Endodermal cell (in vitro differentiated cells): Measurements from ENCODE around the gene DNPEP. TPM values are rescaled to one million over a fixed set of nuclear protein-coding genes. Genes with fewer than 3 reads are reported as not detected.

Experiments
- DNase-seq: peaks from one replicate; pipeline ENCODE4 v3.0.0-alpha.2; 2017
- H3K27ac ChIP-seq: 2 replicates; pipeline ENCODE4 v1.5.1; 2013; ENCODE audit warnings: mild to moderate bottlenecking, low read depth, low read length, moderate library complexity
- H3K27me3 ChIP-seq: 2 replicates; pipeline ENCODE4 v1.6.1; 2013; ENCODE audit warnings: mild to moderate bottlenecking, low read length, moderate library complexity; ENCODE audit not compliant: insufficient read depth, control insufficient read depth, poor library complexity, severe bottlenecking
- H3K36me3 ChIP-seq: 2 replicates; pipeline ENCODE4 v1.7.0; 2013; ENCODE audit warnings: mild to moderate bottlenecking, low read length, moderate library complexity; ENCODE audit not compliant: control insufficient read depth, insufficient read depth
- H3K4me1 ChIP-seq: one replicate; pipeline ENCODE4 v1.7.0; 2013; ENCODE audit warnings: low read length; ENCODE audit not compliant: control insufficient read depth, insufficient read depth
- H3K4me3 ChIP-seq: 2 replicates; pipeline ENCODE4 v1.5.1; 2013; ENCODE audit warnings: mild to moderate bottlenecking, low read length, moderate library complexity
- H3K9ac ChIP-seq: 2 replicates; pipeline ENCODE4 v1.6.1; 2013; ENCODE audit warnings: mild to moderate bottlenecking, low read length, moderate library complexity; ENCODE audit not compliant: poor library complexity, severe bottlenecking; ENCODE audit errors: extremely low read depth
- H3K9me3 ChIP-seq: 2 replicates; pipeline ENCODE4 v1.6.1; 2013; ENCODE audit warnings: mild to moderate bottlenecking, low read length, moderate library complexity; ENCODE audit not compliant: control insufficient read depth
- H3K27ac Mint-ChIP-seq: 2 replicates; pipeline ENCODE4 v1.8.0; 2020; ENCODE audit warnings: mixed read lengths
- H3K27me3 Mint-ChIP-seq: 2 replicates; pipeline ENCODE4 v1.8.0; 2021; ENCODE audit warnings: mild to moderate bottlenecking, mixed read lengths; ENCODE audit not compliant: insufficient read depth
- H3K36me3 Mint-ChIP-seq: 2 replicates; pipeline ENCODE4 v1.8.0; 2020; ENCODE audit warnings: low read depth, mixed read lengths
- H3K4me1 Mint-ChIP-seq: 2 replicates; pipeline ENCODE4 v1.8.0; 2020; ENCODE audit warnings: mixed read lengths
- H3K4me3 Mint-ChIP-seq: 2 replicates; pipeline ENCODE4 v1.8.0; 2020; ENCODE audit warnings: mild to moderate bottlenecking, moderate library complexity, mixed read lengths
- H3K9me3 Mint-ChIP-seq: 2 replicates; pipeline ENCODE4 v1.8.0; 2020; ENCODE audit warnings: mild to moderate bottlenecking, mixed read lengths
- WGBS, 2 experiments: methylation state at CpG; one replicate each; pipeline versions ENCODE4 v1.1.5 to v1.1.7; 2013; ENCODE audit warnings: missing lambda C conversion rate in 2 of 2, mixed read lengths in 1 of 2; ENCODE audit not compliant: insufficient coverage in 1 of 2, insufficient read length in 1 of 2; 5-methylcytosine and 5-hydroxymethylcytosine counted together
- total RNA-seq, 2 donors: library from RNA; stranded (reverse); fragmentation: NEBNext Ultra II Directional in 1 of 2; extraction: Animal tissue kit (Norgen Biotek cat#: 25700) in 1 of 2; gene quantifications; 2 replicates in 1 of 2; 3 replicates in 1 of 2; pipeline ENCODE4 v1.2.1, GENCODE V29; 2021
- TF ChIP-seq, protein P1 (sequence below): fragments of 200-600 bp; sonication (generic); conservative IDR thresholded peaks from 2 replicates; pipeline ENCODE4 v1.5.0; 2021; ENCODE audit warnings: antibody characterized with exemption, mild to moderate bottlenecking

The DNPEP gene
- total RNA-seq, 2 donors from 2014 or later, result 54.6 to 76.1 TPM

DNA sequence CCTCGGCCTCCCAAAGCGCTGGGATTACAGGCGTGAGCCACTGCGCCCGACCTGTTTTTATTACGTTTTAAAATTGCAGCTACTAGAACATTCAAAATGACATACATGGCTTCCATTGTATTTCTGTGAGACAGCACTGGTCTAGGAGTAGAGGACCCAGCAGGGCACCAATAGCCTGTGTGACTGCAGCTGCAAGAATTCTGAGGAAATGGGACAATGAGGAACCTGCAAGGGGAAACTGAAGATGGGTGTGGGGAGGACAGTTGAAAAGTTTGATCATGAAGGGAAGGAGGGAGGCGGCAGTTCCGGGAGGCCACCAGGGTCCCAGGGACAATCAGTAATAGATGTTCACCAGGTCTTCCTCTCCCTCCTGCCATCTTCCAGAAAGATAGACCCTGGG, 13.9 kb upstream of the DNPEP start:
- H3K9me3 Mint-ChIP-seq, result no peaks in the 10 kb centered on the region
- Histone ChIP-seq H3K9me3 (no peaks in the 10 kb centered on the region), H3K27ac (no peak overlapping the region), H3K4me3 (no peak overlapping the region), H3K36me3 (no peaks in the 10 kb centered on the region), H3K27me3 (no peaks in the 10 kb centered on the region), H3K4me1 (peaks cover 28% of the 10 kb centered on the region), H3K9ac (no peak overlapping the region)
- H3K4me3 Mint-ChIP-seq, result no peak overlapping the region
- no peaks in the 10 kb centered on the region for H3K36me3 Mint-ChIP-seq
- H3K27ac Mint-ChIP-seq, result no peak overlapping the region
- DNase-seq, result no peak
- WGBS, 2 experiments, result 89 to 96% methylated on average over 6 to 8 of the region's 8 CpGs
- TF ChIP-seq, protein P1, sequence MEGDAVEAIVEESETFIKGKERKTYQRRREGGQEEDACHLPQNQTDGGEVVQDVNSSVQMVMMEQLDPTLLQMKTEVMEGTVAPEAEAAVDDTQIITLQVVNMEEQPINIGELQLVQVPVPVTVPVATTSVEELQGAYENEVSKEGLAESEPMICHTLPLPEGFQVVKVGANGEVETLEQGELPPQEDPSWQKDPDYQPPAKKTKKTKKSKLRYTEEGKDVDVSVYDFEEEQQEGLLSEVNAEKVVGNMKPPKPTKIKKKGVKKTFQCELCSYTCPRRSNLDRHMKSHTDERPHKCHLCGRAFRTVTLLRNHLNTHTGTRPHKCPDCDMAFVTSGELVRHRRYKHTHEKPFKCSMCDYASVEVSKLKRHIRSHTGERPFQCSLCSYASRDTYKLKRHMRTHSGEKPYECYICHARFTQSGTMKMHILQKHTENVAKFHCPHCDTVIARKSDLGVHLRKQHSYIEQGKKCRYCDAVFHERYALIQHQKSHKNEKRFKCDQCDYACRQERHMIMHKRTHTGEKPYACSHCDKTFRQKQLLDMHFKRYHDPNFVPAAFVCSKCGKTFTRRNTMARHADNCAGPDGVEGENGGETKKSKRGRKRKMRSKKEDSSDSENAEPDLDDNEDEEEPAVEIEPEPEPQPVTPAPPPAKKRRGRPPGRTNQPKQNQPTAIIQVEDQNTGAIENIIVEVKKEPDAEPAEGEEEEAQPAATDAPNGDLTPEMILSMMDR, result no peak
- peaks cover 37% of the 10 kb centered on the region for H3K4me1 Mint-ChIP-seq
- no peaks in the 10 kb centered on the region for H3K27me3 Mint-ChIP-seq

DNA sequence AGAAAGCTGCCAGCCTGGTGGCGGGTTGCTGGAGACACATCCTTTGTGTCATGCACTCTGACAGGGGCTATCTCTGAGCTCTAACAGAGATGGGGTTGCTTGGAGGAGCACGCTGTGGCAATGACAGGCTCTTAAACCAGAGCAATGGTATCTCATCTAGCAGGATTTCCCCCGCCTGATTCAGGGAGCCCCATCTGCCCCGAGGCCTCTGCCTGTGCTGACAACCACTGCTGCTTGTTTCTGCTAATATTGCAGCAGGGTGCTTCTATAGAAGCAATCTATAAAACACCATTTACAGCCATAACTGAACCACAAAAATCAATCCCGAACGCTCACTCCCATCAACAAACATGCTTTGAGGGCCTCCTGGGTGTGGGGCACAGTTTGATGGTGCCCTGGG, 12.8 kb upstream of the DNPEP start:
- no peak overlapping the region for H3K27ac Mint-ChIP-seq
- no peak overlapping the region for H3K27ac ChIP-seq

DNA sequence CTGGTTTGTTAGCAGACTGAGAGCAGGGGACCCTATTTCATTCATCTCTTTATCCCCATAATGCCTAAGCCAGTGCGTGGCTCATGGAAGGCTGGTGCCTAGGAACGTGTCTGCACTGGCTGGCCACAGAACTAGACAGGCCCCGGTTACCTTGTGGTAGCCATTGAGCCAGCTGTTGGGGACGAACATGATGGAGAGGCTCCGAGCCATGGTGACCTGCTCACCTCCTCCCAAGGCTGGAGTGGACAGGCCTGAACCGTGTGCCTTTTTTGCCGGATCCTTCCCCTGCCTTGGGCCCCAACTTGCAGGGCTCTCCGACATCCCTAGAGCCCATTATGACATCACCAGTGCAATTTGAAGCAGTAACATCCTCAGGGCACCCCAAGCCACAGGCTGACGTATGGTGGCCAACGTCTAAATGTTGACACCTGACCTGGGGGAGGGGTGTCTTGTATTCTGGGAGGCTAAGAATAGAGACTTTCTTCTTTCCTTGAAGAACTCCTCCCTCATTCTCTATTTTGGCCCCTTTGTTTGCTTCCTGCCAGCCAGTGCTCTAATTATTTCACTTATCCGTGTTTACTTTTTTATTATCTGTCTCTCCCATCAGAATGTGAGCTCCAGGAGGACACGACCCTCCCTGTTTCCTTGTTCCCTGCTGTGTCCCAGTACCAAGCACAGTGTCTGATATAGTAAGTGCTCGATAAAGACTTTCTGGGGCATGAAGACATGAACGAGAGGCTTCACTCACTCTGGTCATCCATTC, 12.2 kb upstream of the DNPEP start:
- H3K9ac ChIP-seq, result no peak overlapping the region
- H3K27ac Mint-ChIP-seq, result no peak overlapping the region
- H3K27me3 ChIP-seq, result no peaks in the 10 kb centered on the region
- H3K36me3 ChIP-seq, result no peaks in the 10 kb centered on the region
- TF ChIP-seq, protein P1, result no peak
- H3K4me3 ChIP-seq, result no peak overlapping the region
- H3K9me3 Mint-ChIP-seq, result no peaks in the 10 kb centered on the region
- peaks cover 37% of the 10 kb centered on the region for H3K4me1 Mint-ChIP-seq
- H3K36me3 Mint-ChIP-seq, result no peaks in the 10 kb centered on the region
- H3K9me3 ChIP-seq, result no peaks in the 10 kb centered on the region
- 79 to 80% methylated on average over 7 to 14 of the region's 14 CpGs for WGBS, 2 experiments
- peaks cover 28% of the 10 kb centered on the region for H3K4me1 ChIP-seq
- no peak for DNase-seq
- no peak overlapping the region for H3K4me3 Mint-ChIP-seq
- peaks cover 7% of the 10 kb centered on the region for H3K27me3 Mint-ChIP-seq
- no peak overlapping the region for H3K27ac ChIP-seq

More for the DNA sequence above, 12.8 kb upstream of the DNPEP start:
- Mint-ChIP-seq H3K4me1 (peaks cover 37% of the 10 kb centered on the region), H3K9me3 (no peaks in the 10 kb centered on the region), H3K4me3 (no peak overlapping the region), H3K36me3 (no peaks in the 10 kb centered on the region), H3K27me3 (no peaks in the 10 kb centered on the region)
- no peak overlapping the region for H3K4me3 ChIP-seq
- peaks cover 28% of the 10 kb centered on the region for H3K4me1 ChIP-seq
- H3K9me3 ChIP-seq, result no peaks in the 10 kb centered on the region
- no peaks in the 10 kb centered on the region for H3K27me3 ChIP-seq
- H3K9ac ChIP-seq, result no peak overlapping the region
- TF ChIP-seq, protein P1, result peak; percentile 4
- WGBS, 2 experiments, result 61 to 74% methylated on average over 5 to 6 of the region's 6 CpGs
- no peak for DNase-seq
- H3K36me3 ChIP-seq, result no peaks in the 10 kb centered on the region
